ENCODE results near the gene RAB11A. TPM values are rescaled to one million over a fixed set of nuclear protein-coding genes. Genes with fewer than 3 reads are reported as not detected.

RAB11A gene
- total and polyA plus RNA-seq, 2 of the 13 experiments (the other 11 are each of a cell fraction or from before 2014, with no cell fraction given), result 161 to 162 TPM

DNA sequence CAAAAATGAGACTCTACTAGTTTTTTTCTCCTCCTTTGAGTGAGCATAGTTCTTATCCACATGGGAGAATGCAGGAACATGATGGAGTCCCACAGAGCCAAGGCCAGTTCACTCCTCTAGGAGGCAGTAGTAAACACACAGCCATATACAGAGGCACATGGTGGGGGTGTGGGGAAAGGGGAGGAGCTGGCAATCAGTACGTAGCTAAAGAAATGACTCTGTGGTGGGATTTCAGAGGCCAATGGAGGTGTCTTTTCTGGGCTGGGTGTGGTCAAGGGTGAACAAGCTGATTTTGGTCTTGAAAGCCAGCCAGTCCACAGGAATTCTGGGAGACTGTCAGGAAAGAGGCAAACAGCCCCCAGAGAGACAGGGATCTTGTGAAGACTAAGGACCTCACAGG, 6.6 kb upstream of the RAB11A start (continued):
- TF ChIP-seq GABPB1 (CRISPR knock-in tag; IDR thresholded peaks at IDR 0.05) (0 out of 2 replicates have a peak, but pooled peaks have one; percentile 5), ZNF235 (CRISPR knock-in tag; IDR thresholded peaks at IDR 0.05; ENCODE audit: borderline replicate concordance) (no peak), ZKSCAN5 (CRISPR knock-in tag; IDR thresholded peaks at IDR 0.05) (no peak), ZNF607 (CRISPR knock-in tag; IDR thresholded peaks at IDR 0.05; ENCODE audit: borderline replicate concordance) (no peak), TBX3 (IDR thresholded peaks at IDR 0.05; ENCODE audit: borderline replicate concordance) (no peak)

DNA sequence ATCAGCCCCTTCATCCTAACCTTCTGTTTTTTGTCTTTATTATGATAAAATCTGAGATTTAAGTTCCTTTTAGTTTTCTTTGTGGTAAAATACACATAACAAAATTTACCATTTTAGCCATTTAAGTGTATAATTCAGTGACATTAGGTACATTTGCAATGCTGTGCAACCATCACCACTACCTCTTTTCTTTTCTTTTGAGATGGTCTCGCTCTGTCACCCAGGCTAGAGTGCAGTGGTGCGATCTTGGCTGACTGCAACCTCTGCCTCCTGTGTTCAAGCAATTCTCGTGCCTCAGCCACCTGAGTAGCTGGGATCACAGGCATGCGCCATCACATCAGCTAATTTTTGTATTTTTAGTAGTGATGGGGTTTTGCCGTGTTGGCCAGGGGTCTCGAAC, 6.2 kb upstream of the RAB11A start:
- H2AFZ ChIP-seq (ENCODE audit: low read length), result peak overlapping the region; percentile 28
- CTCF ChIA-PET (ENCODE audit: low intra/inter-chr PET ratio, low total read pairs), result no interaction called here
- peak overlapping the region; percentile 73 for H3K4me2 ChIP-seq (ENCODE audit: low read depth, low read length)
- H3K36me3 ChIP-seq (replicated peaks in 1 of 2; ENCODE audit: control insufficient read depth in 1 of 2, insufficient read depth in 2 of 2, low read length in 2 of 2), result no peaks in the 10 kb centered on the region
- ATAC-seq (no peak), FAIRE-seq (no peak), DNase-seq (ENCODE audit: low spot score) (no peak)
- no peaks in the 10 kb centered on the region for H3K9me3 ChIP-seq (ENCODE audit: low read length)
- H3K27me3 ChIP-seq (ENCODE audit: control insufficient read depth in 1 of 2, insufficient read depth in 2 of 2, low read length in 2 of 2), result no peaks in the 10 kb centered on the region
- H3K79me2 ChIP-seq (ENCODE audit: insufficient read depth, low read length), result no peaks in the 10 kb centered on the region
- POLR2A ChIA-PET, result interaction anchor here (0.9 to 1.0 kb wide), 4 partner anchors 28 to 252 kb away, joined by 3 to 6 read pairs (median 4); partner anchors contain the start of gene INTS14
- TF ChIP-seq, protein P1, sequence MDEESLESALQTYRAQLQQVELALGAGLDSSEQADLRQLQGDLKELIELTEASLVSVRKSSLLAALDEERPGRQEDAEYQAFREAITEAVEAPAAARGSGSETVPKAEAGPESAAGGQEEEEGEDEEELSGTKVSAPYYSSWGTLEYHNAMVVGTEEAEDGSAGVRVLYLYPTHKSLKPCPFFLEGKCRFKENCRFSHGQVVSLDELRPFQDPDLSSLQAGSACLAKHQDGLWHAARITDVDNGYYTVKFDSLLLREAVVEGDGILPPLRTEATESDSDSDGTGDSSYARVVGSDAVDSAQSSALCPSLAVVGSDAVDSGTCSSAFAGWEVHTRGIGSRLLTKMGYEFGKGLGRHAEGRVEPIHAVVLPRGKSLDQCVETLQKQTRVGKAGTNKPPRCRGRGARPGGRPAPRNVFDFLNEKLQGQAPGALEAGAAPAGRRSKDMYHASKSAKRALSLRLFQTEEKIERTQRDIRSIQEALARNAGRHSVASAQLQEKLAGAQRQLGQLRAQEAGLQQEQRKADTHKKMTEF (CRISPR knock-in tag; IDR thresholded peaks at IDR 0.05), result 0 out of 2 replicates have a peak, but pooled peaks have one; percentile 4
- TF ChIP-seq, protein P2, sequence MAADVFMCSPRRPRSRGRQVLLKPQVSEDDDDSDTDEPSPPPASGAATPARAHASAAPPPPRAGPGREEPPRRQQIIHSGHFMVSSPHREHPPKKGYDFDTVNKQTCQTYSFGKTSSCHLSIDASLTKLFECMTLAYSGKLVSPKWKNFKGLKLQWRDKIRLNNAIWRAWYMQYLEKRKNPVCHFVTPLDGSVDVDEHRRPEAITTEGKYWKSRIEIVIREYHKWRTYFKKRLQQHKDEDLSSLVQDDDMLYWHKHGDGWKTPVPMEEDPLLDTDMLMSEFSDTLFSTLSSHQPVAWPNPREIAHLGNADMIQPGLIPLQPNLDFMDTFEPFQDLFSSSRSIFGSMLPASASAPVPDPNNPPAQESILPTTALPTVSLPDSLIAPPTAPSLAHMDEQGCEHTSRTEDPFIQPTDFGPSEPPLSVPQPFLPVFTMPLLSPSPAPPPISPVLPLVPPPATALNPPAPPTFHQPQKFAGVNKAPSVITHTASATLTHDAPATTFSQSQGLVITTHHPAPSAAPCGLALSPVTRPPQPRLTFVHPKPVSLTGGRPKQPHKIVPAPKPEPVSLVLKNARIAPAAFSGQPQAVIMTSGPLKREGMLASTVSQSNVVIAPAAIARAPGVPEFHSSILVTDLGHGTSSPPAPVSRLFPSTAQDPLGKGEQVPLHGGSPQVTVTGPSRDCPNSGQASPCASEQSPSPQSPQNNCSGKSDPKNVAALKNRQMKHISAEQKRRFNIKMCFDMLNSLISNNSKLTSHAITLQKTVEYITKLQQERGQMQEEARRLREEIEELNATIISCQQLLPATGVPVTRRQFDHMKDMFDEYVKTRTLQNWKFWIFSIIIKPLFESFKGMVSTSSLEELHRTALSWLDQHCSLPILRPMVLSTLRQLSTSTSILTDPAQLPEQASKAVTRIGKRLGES (CRISPR knock-in tag; IDR thresholded peaks at IDR 0.05; ENCODE audit: borderline replicate concordance), result no peak
- TF ChIP-seq ZNF737 (CRISPR knock-in tag; IDR thresholded peaks at IDR 0.05; ENCODE audit: borderline replicate concordance), result no peak
- TF ChIP-seq RORA (CRISPR knock-in tag; IDR thresholded peaks at IDR 0.05), result no peak
- no peak for TF ChIP-seq ELF3 (CRISPR knock-in tag; IDR thresholded peaks at IDR 0.05)
- TF ChIP-seq, protein P3, sequence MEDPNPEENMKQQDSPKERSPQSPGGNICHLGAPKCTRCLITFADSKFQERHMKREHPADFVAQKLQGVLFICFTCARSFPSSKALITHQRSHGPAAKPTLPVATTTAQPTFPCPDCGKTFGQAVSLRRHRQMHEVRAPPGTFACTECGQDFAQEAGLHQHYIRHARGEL (CRISPR knock-in tag; IDR thresholded peaks at IDR 0.05), result no peak
- intact Hi-C loops (cut with micrococcal nuclease; ENCODE audit: unreplicated experiment) (no loop called here), in situ Hi-C loops (cut with HindIII; ENCODE audit: extremely low pct_ligation_motif_present, low pct_unique_long_range_greater_than_20kb) (loop anchor here (25.0 kb wide), 1 partner anchor 226 kb away; no protein-coding TSS in a partner anchor)
- no peak overlapping the region for H3K27ac ChIP-seq (ENCODE audit: extremely low read length, insufficient read depth, low read length)
- no TSS peak for BruUV-seq (replicated peaks)
- peaks cover 42% of the 10 kb centered on the region for H3K4me1 ChIP-seq (ENCODE audit: insufficient read depth, low read length)
- H3K4me3 ChIP-seq (replicated peaks in 1 of 3; ENCODE audit: insufficient read depth in 1 of 3, low read depth in 2 of 3, low read length in 3 of 3), result peak overlapping the region in 1 of 3 experiments; percentile 48; a peak in 2 of 6 replicates
- H3K9ac ChIP-seq (ENCODE audit: insufficient read depth, low read depth, low read length), result peak overlapping the region; percentile 42; the same call in 1 of the 2 replicates
- 65% methylated on average over 6 of the region's 6 CpGs for WGBS (ENCODE audit: low lambda C conversion rate)
- no peaks in the 10 kb centered on the region for H4K20me1 ChIP-seq (ENCODE audit: insufficient read depth, low read length)

Data from HepG2 (cell line).